ENCODE measurements around the gene ATL3. TPM values are rescaled to one million over a fixed set of nuclear protein-coding genes. Genes with fewer than 3 reads are reported as not detected.

The ATL3 gene, protein sequence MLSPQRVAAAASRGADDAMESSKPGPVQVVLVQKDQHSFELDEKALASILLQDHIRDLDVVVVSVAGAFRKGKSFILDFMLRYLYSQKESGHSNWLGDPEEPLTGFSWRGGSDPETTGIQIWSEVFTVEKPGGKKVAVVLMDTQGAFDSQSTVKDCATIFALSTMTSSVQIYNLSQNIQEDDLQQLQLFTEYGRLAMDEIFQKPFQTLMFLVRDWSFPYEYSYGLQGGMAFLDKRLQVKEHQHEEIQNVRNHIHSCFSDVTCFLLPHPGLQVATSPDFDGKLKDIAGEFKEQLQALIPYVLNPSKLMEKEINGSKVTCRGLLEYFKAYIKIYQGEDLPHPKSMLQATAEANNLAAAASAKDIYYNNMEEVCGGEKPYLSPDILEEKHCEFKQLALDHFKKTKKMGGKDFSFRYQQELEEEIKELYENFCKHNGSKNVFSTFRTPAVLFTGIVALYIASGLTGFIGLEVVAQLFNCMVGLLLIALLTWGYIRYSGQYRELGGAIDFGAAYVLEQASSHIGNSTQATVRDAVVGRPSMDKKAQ
- total RNA-seq (10 to 100 TPM; 10.1 to 99.3 (median 53.5) TPM), polyA plus RNA-seq (10 to 100 TPM in 1 of 3 donors, 1 to 10 TPM in 2; 5.7 to 17.7 (median 8.0) TPM)
- long read RNA-seq, donor 1 = 0 reads
- long read RNA-seq, donor 2, full-length matches to known transcripts = 2 of 2 reads
- long read RNA-seq, donor 2, partial matches to known transcripts = 0 of 2 reads
- long read RNA-seq, donor 2, other reads (novel, unspliced or antisense) = 0 of 2 reads
- long read RNA-seq, donor 3, full-length matches to known transcripts = 2 of 2 reads
- long read RNA-seq, donor 3, partial matches to known transcripts = 0 of 2 reads
- long read RNA-seq, donor 3, other reads (novel, unspliced or antisense) = 0 of 2 reads
- long read RNA-seq, donor 4 = 0 reads
- long read RNA-seq, donor 5, full-length matches to known transcripts = 3 of 3 reads
- long read RNA-seq, donor 5, partial matches to known transcripts = 0 of 3 reads
- long read RNA-seq, donor 5, other reads (novel, unspliced or antisense) = 0 of 3 reads
- long read RNA-seq, donor 6, full-length matches to known transcripts = 4 of 4 reads
- long read RNA-seq, donor 6, partial matches to known transcripts = 0 of 4 reads
- long read RNA-seq, donor 6, other reads (novel, unspliced or antisense) = 0 of 4 reads
- long read RNA-seq, donor 7, full-length matches to known transcripts = 1 of 1 reads
- long read RNA-seq, donor 7, partial matches to known transcripts = 0 of 1 reads
- long read RNA-seq, donor 7, other reads (novel, unspliced or antisense) = 0 of 1 reads
- long read RNA-seq, donor 8, full-length matches to known transcripts = 2 of 2 reads
- long read RNA-seq, donor 8, partial matches to known transcripts = 0 of 2 reads
- long read RNA-seq, donor 8, other reads (novel, unspliced or antisense) = 0 of 2 reads
- long read RNA-seq, donor 9, full-length matches to known transcripts = 2 of 2 reads
- long read RNA-seq, donor 9, partial matches to known transcripts = 0 of 2 reads
- long read RNA-seq, donor 9, other reads (novel, unspliced or antisense) = 0 of 2 reads
- long read RNA-seq, donor 10 = 0 reads

DNA sequence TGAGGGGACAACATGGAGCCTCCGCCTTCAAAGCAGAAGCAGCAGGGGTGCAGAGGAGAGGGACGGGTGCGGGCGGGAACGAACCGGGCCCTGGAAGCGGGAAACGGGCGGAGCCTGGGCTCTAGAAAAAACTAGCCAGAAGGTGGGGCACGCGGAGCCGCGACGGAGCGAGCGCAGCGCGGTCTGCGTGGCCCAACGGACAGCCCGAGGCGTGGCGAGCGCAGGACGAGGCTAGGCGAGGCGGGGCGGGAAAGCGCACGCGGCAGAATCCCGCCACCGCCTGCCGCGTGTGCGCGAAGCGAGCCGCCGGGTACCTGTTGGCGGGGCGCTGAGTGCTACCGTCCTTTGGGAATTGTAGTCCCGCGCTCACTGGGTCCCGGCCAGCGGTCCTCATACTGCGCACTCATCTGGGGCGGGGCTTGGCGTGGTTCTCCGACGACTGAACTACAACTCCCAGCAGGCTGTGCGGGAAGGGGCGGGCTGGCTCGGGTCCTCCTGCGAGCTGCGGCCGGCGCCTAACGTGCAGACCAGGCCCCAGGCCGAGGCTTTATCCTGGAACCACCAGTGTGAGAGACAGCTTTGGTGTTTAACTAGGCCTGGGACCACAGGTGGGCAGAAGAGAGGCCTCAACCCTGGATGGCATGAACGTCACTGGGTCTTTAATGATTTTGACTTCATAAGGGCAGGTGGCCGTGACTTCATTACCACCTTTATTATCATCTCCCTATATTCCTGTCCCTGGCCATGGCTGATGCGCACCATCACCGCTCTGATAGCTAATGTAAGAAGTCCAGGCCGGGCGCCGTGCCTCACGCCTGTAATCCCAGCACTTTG, at the start of gene ATL3:
TSS of gene ATL3 (minus strand) at position 55 of the 834 bp plus-strand sequence. CDS start at position 14, 41 bp downstream.
- peak within 1 kb of the TSS; percentile 96 to 100 (median 99) for H3K27ac ChIP-seq
- intact Hi-C loops (cut with DNase I; ENCODE audit: low total_unique reads) = no loop called here
- 12 to 48% (median 12%) methylated on average over 15 to 69 of the region's 69 CpGs for WGBS, 5 donors
- peak; percentile 98 to 99 for DNase-seq
- peaks cover 0 to 5% (median under 1%) of the 10 kb centered on the region in 4 donors for H3K36me3 ChIP-seq
- H3K4me3 ChIP-seq = peak within 1 kb of the TSS; percentile 70 to 92 (median 83)
- H3K4me1 ChIP-seq = peaks cover 39 to 48% (median 43%) of the 10 kb centered on the region in 4 donors
- TF ChIP-seq, protein P1, sequence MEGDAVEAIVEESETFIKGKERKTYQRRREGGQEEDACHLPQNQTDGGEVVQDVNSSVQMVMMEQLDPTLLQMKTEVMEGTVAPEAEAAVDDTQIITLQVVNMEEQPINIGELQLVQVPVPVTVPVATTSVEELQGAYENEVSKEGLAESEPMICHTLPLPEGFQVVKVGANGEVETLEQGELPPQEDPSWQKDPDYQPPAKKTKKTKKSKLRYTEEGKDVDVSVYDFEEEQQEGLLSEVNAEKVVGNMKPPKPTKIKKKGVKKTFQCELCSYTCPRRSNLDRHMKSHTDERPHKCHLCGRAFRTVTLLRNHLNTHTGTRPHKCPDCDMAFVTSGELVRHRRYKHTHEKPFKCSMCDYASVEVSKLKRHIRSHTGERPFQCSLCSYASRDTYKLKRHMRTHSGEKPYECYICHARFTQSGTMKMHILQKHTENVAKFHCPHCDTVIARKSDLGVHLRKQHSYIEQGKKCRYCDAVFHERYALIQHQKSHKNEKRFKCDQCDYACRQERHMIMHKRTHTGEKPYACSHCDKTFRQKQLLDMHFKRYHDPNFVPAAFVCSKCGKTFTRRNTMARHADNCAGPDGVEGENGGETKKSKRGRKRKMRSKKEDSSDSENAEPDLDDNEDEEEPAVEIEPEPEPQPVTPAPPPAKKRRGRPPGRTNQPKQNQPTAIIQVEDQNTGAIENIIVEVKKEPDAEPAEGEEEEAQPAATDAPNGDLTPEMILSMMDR (IDR thresholded peaks at IDR 0.05) = no peak
- TF ChIP-seq POLR2A (IDR thresholded peaks at IDR 0.05) = no peak
- TF ChIP-seq POLR2AphosphoS5 (IDR thresholded peaks at IDR 0.05) = peak; percentile 40 to 89 (median 80)
- TF ChIP-seq EP300 (IDR thresholded peaks at IDR 0.05) = no peak
- no peaks in the 10 kb centered on the region for H3K9me3 ChIP-seq
- no peaks in the 10 kb centered on the region for H3K27me3 ChIP-seq

DNA sequence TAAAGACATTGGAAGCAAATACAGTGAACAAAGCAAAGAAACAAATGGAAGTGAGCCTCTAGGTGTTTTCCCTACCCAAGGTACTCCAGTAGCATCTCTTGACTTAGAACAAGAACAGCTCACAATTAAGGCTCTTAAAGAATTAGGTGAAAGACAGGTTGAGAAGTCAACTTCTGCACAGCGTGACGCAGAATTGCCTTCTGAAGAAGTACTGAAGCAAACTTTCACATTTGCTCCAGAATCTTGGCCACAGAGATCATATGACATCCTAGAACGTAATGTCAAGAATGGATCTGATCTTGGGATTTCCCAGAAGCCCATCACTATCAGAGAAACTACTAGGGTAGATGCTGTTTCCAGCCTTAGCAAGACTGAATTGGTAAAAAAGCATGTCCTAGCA, 49.4 kb upstream of the ATL3 start:
- H3K36me3 ChIP-seq = peaks cover 0 to 13% (median 3%) of the 10 kb centered on the region in 4 donors
- WGBS, 5 donors = 91 to 98% (median 96%) methylated on average over 3 of the region's 3 CpGs
- H3K4me1 ChIP-seq = no peaks in the 10 kb centered on the region

DNA sequence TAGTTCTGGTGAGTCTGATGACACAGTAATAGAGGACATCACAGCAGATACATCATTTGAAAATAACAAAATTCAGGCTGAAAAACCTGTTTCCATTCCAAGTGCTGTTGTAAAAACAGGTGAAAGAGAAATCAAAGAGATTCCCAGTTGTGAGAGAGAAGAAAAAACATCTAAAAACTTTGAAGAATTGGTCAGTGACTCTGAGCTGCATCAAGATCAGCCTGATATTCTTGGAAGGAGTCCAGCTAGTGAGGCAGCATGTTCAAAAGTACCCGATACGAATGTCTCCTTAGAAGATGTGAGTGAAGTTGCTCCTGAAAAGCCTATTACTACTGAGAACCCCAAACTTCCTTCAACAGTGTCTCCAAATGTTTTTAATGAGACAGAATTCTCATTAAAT, 48.8 kb upstream of the ATL3 start:
- Histone ChIP-seq H3K27me3 (no peaks in the 10 kb centered on the region), H3K9me3 (no peaks in the 10 kb centered on the region), H3K4me1 (no peaks in the 10 kb centered on the region), H3K4me3 (no peak overlapping the region), H3K36me3 (peaks cover 0 to 13% (median 3%) of the 10 kb centered on the region in 4 donors), H3K27ac (no peak overlapping the region)
- TF ChIP-seq POLR2AphosphoS5 (IDR thresholded peaks at IDR 0.05) (no peak), POLR2A (IDR thresholded peaks at IDR 0.05) (no peak), EP300 (IDR thresholded peaks at IDR 0.05) (no peak)
- TF ChIP-seq, protein P1 (IDR thresholded peaks at IDR 0.05) = no peak
- DNase-seq = no peak
- WGBS, 5 donors = 48 to 77% (median 68%) methylated on average over 2 of the region's 2 CpGs
- intact Hi-C loops (cut with DNase I; ENCODE audit: low total_unique reads) = no loop called here

More for the DNA sequence above, 49.4 kb upstream of the ATL3 start:
- DNase-seq = no peak
- H3K27me3 ChIP-seq = no peaks in the 10 kb centered on the region
- TF ChIP-seq EP300 (IDR thresholded peaks at IDR 0.05) (no peak), POLR2AphosphoS5 (IDR thresholded peaks at IDR 0.05) (no peak), POLR2A (IDR thresholded peaks at IDR 0.05) (no peak)
- TF ChIP-seq, protein P1 (IDR thresholded peaks at IDR 0.05) = no peak
- no peak overlapping the region for H3K27ac ChIP-seq
- intact Hi-C loops (cut with DNase I; ENCODE audit: low total_unique reads) = no loop called here
- no peaks in the 10 kb centered on the region for H3K9me3 ChIP-seq
- H3K4me3 ChIP-seq = no peak overlapping the region

Measured in stomach (tissue), 19 donors.